NCI-H748 treated with DMSO at 0.1 percent for 48 hours (cell line): ENCODE data around the gene MCFD2.
"Not testable (repeated sequence)": the region's sequence is repeated elsewhere in the genome, so short reads cannot be mapped to it uniquely, and the experiment has no call there.

ENCODE experiments used
- DNase-seq: peaks from one replicate; lab custom pipeline; 2025; lab: John Stamatoyannopoulos, UW

The MCFD2 gene

GRCh38 chr2:46937471-46937901 lies 21.9 kb upstream of the MCFD2 start:
- no peak for DNase-seq

DNA sequence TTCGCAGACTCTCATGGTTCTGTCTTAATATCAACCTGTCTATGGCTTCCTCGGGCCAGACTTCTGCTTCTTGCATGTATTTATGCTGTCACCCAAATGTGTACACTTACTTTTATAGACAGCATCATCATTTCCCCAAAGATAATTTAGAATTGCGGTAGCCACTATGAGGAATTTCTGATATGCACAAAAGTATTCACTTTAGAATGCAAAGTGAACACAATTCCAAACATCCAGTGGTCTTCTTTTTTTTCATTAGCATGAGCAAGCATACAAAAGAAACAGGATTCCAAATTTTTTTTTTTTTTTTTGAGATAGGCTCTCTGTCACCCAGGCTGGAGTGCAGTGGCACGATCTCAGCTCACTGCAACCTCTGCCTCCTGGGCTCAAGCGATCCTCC lies 21.0 kb upstream of the MCFD2 start:
- no peak for DNase-seq

DNA sequence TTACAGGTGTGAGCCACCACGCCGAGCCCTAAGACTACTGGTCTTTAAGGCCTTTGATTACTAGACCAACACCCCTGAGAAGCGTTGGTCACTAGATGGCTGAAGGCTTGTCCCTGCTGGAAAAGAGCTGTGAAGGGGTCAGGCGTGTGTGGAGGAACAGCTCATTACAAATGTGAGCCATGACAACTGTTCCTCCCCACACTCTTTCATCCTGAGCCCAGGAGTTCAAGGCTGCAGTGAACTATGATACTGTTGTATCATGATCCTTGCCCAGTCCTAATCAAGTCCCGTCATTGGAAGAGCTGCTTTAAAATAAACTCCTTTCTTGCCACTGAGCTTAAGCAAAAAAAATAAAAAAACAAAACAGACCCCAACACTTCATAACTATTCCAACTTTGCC lies 19.5 kb upstream of the MCFD2 start:
- DNase-seq: no peak

- no peak for DNase-seq
These were observed 14.0 kb upstream of the MCFD2 start for GRCh38 chr2:46929612-46930011.

GRCh38 chr2:46926863-46927262 lies 11.3 kb upstream of the MCFD2 start:
- no peak for DNase-seq

DNA sequence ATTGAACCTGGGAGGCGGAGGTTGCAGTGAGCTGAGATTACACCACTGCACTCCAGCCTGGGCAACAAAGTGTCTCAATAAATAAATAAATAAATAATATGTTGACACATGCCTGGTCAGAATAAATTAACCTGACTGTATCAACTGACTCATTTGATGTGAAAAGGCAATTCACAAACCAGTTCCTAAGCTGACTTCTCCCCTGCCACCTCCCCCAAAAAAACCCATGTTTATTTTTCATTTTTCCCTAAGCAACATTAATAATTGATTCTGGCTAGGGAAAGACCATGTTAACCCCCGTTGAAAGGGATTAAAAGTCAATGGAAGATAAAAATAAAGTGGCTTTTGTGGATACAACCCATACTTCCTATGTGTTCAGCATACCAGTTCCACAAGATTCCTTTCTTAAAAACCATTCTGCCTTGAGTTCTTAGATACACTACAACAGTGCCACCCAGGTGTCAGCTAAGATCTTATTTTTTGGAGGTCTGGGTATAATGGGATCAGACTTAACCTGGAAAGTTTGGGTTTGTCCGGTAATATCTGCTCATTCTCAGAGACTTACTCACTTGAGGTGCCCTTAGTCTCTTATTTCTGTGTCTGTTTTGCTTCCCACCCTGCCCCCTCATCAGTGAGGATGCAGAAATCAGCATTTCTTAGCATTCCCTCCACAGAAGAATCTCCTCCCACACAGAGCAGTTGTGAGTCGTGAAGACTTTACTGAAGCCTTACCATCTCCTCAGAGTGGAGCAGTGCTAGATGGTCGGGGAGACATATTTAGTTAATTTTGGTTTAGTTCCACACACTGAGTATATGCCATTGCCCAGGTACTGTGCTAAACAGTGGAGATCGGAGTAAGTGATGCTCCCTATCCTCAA lies 10.1 kb upstream of the MCFD2 start:
- no peak for DNase-seq

DNA sequence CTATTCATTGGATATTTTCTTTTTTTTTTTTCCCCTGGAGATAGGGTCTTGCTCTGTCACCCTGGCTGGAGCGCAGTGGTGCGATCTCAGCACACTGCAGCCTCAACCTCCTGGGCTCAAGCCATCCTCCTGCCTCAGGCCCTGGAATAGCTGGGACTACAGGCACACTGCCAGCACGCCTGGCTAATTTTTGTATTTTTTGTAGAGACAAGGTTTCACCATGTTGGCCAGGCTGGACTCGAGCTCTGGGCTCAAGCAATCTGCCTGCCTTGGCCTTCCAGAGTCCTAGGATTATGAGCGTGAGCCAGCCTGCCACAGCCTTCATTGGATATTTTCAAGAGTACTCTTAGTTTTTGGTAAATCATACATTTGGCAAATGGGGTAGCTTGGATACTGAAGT lies 9.0 kb upstream of the MCFD2 start:
- no peak for DNase-seq

DNA sequence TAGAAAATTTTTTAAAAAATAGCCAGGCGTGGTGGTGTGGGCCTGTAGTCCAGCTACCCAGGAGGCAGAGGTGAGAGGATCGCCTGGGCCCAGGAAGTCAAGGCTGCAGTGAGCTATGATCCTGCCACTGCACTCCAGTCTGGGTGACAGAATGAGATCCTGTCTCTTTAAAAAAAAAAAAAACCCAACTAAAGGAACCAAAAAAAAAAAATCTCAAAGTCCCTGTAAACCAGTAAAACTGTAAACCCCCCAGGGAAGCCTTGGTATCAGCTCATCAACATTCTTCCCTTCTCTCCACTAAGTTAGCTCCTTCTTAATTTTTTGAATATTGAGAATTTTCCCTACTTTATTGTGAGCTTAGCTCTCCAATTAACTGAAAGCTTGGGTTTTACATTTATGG lies 8.4 kb upstream of the MCFD2 start:
- no peak for DNase-seq

GRCh38 chr2:46923041-46923528 lies 7.5 kb upstream of the MCFD2 start:
- DNase-seq: no peak

GRCh38 chr2:46922606-46923005 lies 7.0 kb upstream of the MCFD2 start:
- DNase-seq: no peak

GRCh38 chr2:46921676-46922448 lies 6.3 kb upstream of the MCFD2 start:
- no peak for DNase-seq

- no peak for DNase-seq
These were observed 2.0 kb upstream of the MCFD2 start for GRCh38 chr2:46917628-46918027.

- peak; percentile 54 for DNase-seq
These were observed 415 bp upstream of the MCFD2 start for GRCh38 chr2:46915811-46916630.

DNA sequence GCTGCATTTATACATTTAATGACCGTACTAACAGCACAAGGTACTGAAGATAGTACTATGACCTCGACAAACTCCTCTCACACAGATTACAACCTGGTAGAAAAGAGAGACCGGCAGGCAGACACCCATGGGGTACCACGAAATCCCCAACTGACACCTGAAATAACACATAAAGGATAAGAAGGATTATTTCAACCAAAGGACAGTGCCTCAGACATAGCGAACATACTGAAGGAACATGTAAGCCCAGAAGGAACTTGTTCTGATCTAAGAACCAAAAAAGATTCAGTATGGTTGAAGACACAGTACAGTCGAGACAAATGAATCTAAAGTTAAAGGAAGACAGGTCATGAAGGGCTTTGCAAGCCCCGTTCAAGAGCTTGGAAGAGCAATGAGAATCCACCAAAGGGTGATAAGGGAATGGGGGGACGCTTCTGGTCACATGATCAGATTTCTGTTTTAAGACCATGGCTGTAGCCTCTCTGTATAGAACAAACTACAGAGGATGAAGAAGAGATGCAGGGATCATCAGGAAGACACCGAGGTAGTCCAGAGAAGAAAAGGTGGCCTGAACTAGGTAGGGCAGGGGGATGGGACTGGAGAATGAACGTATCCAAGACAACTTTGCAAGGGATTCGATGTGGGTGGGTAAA lies 902 bp downstream of the MCFD2 start:
- DNase-seq: no peak

- no peak for DNase-seq
These were observed 1.9 kb downstream of the MCFD2 start for GRCh38 chr2:46913471-46914381.

GRCh38 chr2:46909771-46910419 lies 5.7 kb downstream of the MCFD2 start:
- no peak for DNase-seq

DNA sequence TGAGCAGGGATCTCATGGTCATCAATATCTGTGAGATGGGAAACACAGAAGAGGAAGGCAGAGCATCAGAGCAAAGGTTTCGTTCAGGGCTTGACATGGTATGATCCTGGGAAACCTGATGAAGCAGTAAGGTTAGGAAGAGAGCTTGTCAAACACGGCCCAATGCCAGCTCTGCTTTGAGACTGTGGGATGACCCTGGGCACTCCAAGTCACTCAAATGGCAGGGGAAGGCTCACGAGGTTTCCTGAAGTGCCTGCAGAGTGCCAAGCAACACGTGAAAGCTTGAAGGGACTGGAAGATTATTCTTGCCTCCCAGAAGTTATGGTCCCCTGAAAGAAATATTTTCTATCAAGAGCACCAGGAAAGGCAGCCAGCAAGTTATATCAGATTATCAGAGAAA lies 6.5 kb downstream of the MCFD2 start:
- DNase-seq: no peak

DNA sequence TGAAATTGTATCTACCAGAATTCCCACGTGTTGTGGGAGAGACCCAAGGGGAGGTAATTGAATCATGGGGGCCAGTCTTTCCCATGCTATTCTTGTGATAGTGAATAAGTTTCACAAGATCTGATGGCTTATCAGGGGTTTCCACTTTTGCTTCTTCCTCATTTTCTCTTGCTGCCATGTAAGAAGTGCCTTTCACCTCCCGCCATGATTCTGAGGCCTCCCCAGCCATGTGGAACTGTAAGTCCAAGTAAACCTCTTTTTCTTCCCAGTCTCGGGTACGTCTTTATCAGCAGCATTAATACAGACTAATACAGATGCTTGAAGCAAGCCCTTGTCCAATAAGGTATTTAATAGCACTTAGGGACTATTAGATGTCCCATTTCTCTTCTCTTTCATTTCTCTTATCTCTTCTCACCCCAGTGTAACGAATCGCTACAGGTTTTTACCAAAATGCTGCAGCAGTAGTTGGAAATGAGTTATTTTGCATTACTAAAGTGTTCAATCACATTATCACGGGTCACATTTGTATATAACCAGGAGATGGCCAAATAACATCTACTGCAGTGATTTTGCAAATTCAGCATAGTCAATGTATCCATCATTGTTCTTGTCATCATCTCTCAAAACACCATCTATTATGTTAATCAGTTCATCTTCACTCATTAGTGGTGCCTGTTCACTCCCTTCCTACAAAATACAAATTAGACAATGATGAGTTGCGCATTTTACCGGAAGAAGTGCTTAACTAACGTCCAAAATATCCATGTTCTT lies 10.5 kb downstream of the MCFD2 start:
- not testable (repeated sequence) for DNase-seq

- not testable (repeated sequence) for DNase-seq
These were observed 12.6 kb downstream of the MCFD2 start for GRCh38 chr2:46902980-46903379.
